ENCODE data around the gene MRM2.

DNA sequence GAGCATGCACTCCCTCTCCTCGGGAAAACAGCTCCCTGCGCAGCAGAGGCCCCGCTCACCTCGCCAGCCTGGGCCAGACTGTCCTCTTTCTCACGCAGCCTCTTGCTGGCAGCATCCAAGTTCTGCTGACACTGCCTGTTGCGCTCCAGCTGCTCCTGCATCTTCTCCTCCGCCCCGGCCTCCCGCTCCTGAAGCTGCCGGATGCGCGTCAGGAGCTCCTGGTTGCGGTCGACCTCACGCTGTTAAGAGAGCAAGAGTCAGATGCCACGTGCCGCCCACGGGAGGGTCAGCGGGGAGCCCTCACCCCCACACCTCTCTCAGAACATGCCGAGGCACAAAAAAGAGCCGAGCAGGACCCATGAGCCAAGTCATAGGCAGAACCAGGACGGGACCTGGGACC, 19.5 kb downstream of the MRM2 start:
- TF ChIP-seq EGR1 (IDR thresholded peaks at IDR 0.05; ENCODE audit: low read depth): no peak
- TF ChIP-seq, protein P1, sequence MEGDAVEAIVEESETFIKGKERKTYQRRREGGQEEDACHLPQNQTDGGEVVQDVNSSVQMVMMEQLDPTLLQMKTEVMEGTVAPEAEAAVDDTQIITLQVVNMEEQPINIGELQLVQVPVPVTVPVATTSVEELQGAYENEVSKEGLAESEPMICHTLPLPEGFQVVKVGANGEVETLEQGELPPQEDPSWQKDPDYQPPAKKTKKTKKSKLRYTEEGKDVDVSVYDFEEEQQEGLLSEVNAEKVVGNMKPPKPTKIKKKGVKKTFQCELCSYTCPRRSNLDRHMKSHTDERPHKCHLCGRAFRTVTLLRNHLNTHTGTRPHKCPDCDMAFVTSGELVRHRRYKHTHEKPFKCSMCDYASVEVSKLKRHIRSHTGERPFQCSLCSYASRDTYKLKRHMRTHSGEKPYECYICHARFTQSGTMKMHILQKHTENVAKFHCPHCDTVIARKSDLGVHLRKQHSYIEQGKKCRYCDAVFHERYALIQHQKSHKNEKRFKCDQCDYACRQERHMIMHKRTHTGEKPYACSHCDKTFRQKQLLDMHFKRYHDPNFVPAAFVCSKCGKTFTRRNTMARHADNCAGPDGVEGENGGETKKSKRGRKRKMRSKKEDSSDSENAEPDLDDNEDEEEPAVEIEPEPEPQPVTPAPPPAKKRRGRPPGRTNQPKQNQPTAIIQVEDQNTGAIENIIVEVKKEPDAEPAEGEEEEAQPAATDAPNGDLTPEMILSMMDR (IDR thresholded peaks at IDR 0.05 in 2 of 3, conservative IDR thresholded peaks at IDR 0.05 in 1 of 3; ENCODE audit: borderline replicate concordance in 1 of 3, insufficient read depth in 1 of 3, low read depth in 2 of 3, low read length in 2 of 3): no peak
- no peak for TF ChIP-seq REST (IDR thresholded peaks at IDR 0.05; ENCODE audit: low read depth)
- no peak for TF ChIP-seq MAX (IDR thresholded peaks at IDR 0.05)
- TF ChIP-seq POLR2A (IDR thresholded peaks at IDR 0.05; ENCODE audit: borderline replicate concordance, extremely low read depth, insufficient read depth, insufficient read length): no peak
- no peak for TF ChIP-seq RAD21 (IDR thresholded peaks at IDR 0.05; ENCODE audit: low read depth)
- no peak for TF ChIP-seq SP1 (IDR thresholded peaks at IDR 0.05; ENCODE audit: low read depth)
- no peak for TF ChIP-seq POLR2AphosphoS5 (IDR thresholded peaks at IDR 0.05; ENCODE audit: low read depth, low read length)

All from HCT116 (cell line).